H1 (cell line): ENCODE results near the gene PDE8B. TPM values are rescaled to one million over a fixed set of nuclear protein-coding genes. Genes with fewer than 3 reads are reported as not detected.

ENCODE experiments used
- CTCF ChIA-PET: fragments of 300-600 bp; sonication (Branson Sonifier 250); formaldehyde crosslinking; loops from one replicate; lab custom pipeline; 2021; ENCODE audit not compliant: partially characterized antibody; lab: Charles Lee
- POLR2A ChIA-PET: fragments of 300-600 bp; sonication (Branson Sonifier 250); formaldehyde crosslinking; loops from one replicate; lab custom pipeline; 2021; ENCODE audit warnings: inconsistent platforms; ENCODE audit not compliant: partially characterized antibody; lab: Charles Lee
- DNase-seq, 2 experiments: peaks; one replicate each; pipeline versions ENCODE4 v3.0.0 to v3.0.0-alpha.2; 2010 to 2022; ENCODE audit warnings: low spot score in 2 of 2, low read depth in 1 of 2, mixed read lengths in 1 of 2
- FAIRE-seq: peaks from 2 replicates; lab custom pipeline; 2011; peaks lifted over from hg19 to GRCh38; lab: Jason Lieb, UNC
- H2AFZ ChIP-seq: 2 replicates; pipeline ENCODE4 v1.8.1; 2012; ENCODE audit warnings: low read length, inconsistent platforms
- H2AK5ac ChIP-seq: 2 replicates; pipeline ENCODE4 v1.6.1; 2013; ENCODE audit warnings: low read depth, low read length
- H2BK120ac ChIP-seq: replicated peaks from 2 replicates; pipeline ENCODE3; 2013; ENCODE audit warnings: low read depth, low read length, inconsistent platforms
- H2BK12ac ChIP-seq: 2 replicates; pipeline ENCODE4 v1.6.1; 2013; ENCODE audit warnings: low read depth, low read length
- H2BK15ac ChIP-seq: 2 replicates; pipeline ENCODE4 v1.6.1; 2013; ENCODE audit warnings: low read length
- H2BK20ac ChIP-seq: 2 replicates; pipeline ENCODE4 v1.6.1; 2013; ENCODE audit warnings: low read length
- H2BK5ac ChIP-seq: 2 replicates; pipeline ENCODE4 v1.6.1; 2013; ENCODE audit warnings: low read depth, low read length
- H3K14ac ChIP-seq: 2 replicates; pipeline ENCODE4 v1.6.1; 2013; ENCODE audit warnings: inconsistent platforms; ENCODE audit not compliant: insufficient read length
- H3K18ac ChIP-seq: 2 replicates; pipeline ENCODE4 v1.6.1; 2013; ENCODE audit warnings: low read length; ENCODE audit errors: extremely low read depth
- H3K23ac ChIP-seq: 2 replicates; pipeline ENCODE4 v1.6.1; 2013; ENCODE audit warnings: inconsistent platforms; ENCODE audit not compliant: insufficient read length
- H3K23me2 ChIP-seq: 2 replicates; pipeline ENCODE4 v1.6.1; 2013; ENCODE audit warnings: low read depth, low read length
- H3K27ac ChIP-seq: 2 replicates; pipeline ENCODE4 v1.6.1; 2011; ENCODE audit warnings: low read depth, low read length, inconsistent platforms
- H3K27me3 ChIP-seq, 4 experiments: replicated peaks in 1 of 4; 1 replicate in 1 of 4; 2 replicates in 3 of 4; pipeline versions ENCODE4 v1.6.1 to v1.8.1; 2011 to 2013; ENCODE audit warnings: low read length in 3 of 4, mild to moderate bottlenecking in 3 of 4, inconsistent platforms in 2 of 4, mixed read lengths in 2 of 4, moderate library complexity in 1 of 4; ENCODE audit not compliant: control insufficient read depth in 3 of 4, insufficient read depth in 3 of 4; ENCODE audit errors: extremely low read depth in 1 of 4
- H3K36me3 ChIP-seq, 4 experiments: 2 replicates each; pipeline versions ENCODE4 v1.6.1 to v1.8.1; 2011 to 2013; ENCODE audit warnings: mild to moderate bottlenecking in 4 of 4, low read length in 3 of 4, moderate library complexity in 2 of 4, control low read depth in 1 of 4, inconsistent platforms in 1 of 4; ENCODE audit not compliant: insufficient read depth in 4 of 4, control insufficient read depth in 2 of 4
- H3K4ac ChIP-seq: replicated peaks from 2 replicates; pipeline ENCODE3; 2013; ENCODE audit warnings: low read length, low read depth, mixed read lengths, inconsistent platforms; ENCODE audit not compliant: insufficient read length
- H3K4me1 ChIP-seq, 4 experiments: replicated peaks in 1 of 4; 1 replicate in 1 of 4; 2 replicates in 3 of 4; pipeline versions ENCODE4 v1.6.1 to v1.8.1; 2011 to 2013; ENCODE audit warnings: low read length in 3 of 4, inconsistent platforms in 2 of 4, mixed read lengths in 1 of 4; ENCODE audit not compliant: insufficient read depth in 4 of 4, control insufficient read depth in 3 of 4
- H3K4me2 ChIP-seq, 2 experiments: 2 replicates each; pipeline versions ENCODE4 v1.6.1 to v1.8.1; 2011 to 2013; ENCODE audit warnings: low read depth in 2 of 2, low read length in 2 of 2, control low read depth in 1 of 2, inconsistent platforms in 1 of 2, mild to moderate bottlenecking in 1 of 2; ENCODE audit not compliant: insufficient read depth in 1 of 2
- H3K4me3 ChIP-seq, 4 experiments: fragments of 200-600, 300-600 bp in 1 of 4; sonication (generic), shearing (Covaris generic), sonication (Bioruptor Twin) in 1 of 4; 2 replicates each; pipeline versions ENCODE4 v1.5.1 to v1.8.1; 2011 to 2016; ENCODE audit warnings: low read length in 4 of 4, low read depth in 3 of 4, control low read depth in 2 of 4, inconsistent platforms in 2 of 4, mild to moderate bottlenecking in 2 of 4, mixed read lengths in 1 of 4, moderate library complexity in 1 of 4; ENCODE audit not compliant: insufficient read depth in 2 of 4; ENCODE audit errors: extremely low read depth in 1 of 4
- H3K56ac ChIP-seq: replicated peaks from 2 replicates; pipeline ENCODE3; 2013; ENCODE audit warnings: low read depth, mild to moderate bottlenecking, mixed read lengths, low read length, inconsistent platforms; ENCODE audit not compliant: insufficient read length
- H3K79me1 ChIP-seq: 2 replicates; pipeline ENCODE4 v1.6.1; 2013; ENCODE audit warnings: low read depth, low read length, control low read depth
- H3K79me2 ChIP-seq, 2 experiments: 2 replicates each; pipeline versions ENCODE4 v1.6.1 to v1.8.1; 2012 to 2013; ENCODE audit warnings: low read length in 2 of 2, mild to moderate bottlenecking in 2 of 2, inconsistent platforms in 1 of 2; ENCODE audit not compliant: insufficient read depth in 2 of 2, control insufficient read depth in 1 of 2
- H3K9ac ChIP-seq, 4 experiments: replicated peaks in 1 of 4; 1 replicate in 1 of 4; 2 replicates in 3 of 4; pipeline versions ENCODE4 v1.6.1 to v1.8.1; 2011 to 2013; ENCODE audit warnings: low read depth in 3 of 4, low read length in 3 of 4, control low read depth in 2 of 4, mild to moderate bottlenecking in 2 of 4, moderate library complexity in 2 of 4, inconsistent platforms in 1 of 4; ENCODE audit errors: extremely low read depth in 1 of 4
- H3K9me3 ChIP-seq, 2 experiments: 2 replicates each; pipeline versions ENCODE4 v1.6.1 to v1.8.1; 2012 to 2013; ENCODE audit warnings: mild to moderate bottlenecking in 2 of 2, moderate library complexity in 2 of 2, control low read depth in 1 of 2, inconsistent platforms in 1 of 2, low read depth in 1 of 2, low read length in 1 of 2, mixed read lengths in 1 of 2; ENCODE audit not compliant: insufficient read depth in 2 of 2
- H4K20me1 ChIP-seq, 2 experiments: replicated peaks in 1 of 2; 2 replicates each; pipeline versions ENCODE3 to v1.8.1; 2011 to 2013; ENCODE audit warnings: inconsistent platforms in 2 of 2, low read length in 2 of 2, mild to moderate bottlenecking in 1 of 2; ENCODE audit not compliant: insufficient read depth in 2 of 2, control insufficient read depth in 1 of 2
- H4K5ac ChIP-seq: 2 replicates; pipeline ENCODE4 v1.6.1; 2013; ENCODE audit warnings: low read length, low read depth, mixed read lengths, inconsistent platforms; ENCODE audit not compliant: insufficient read length
- H4K8ac ChIP-seq: 2 replicates; pipeline ENCODE4 v1.8.0; 2013; ENCODE audit warnings: mild to moderate bottlenecking, moderate library complexity, low read length, inconsistent platforms; ENCODE audit not compliant: insufficient read depth; ENCODE audit errors: extremely low read depth
- H4K91ac ChIP-seq: replicated peaks from 2 replicates; pipeline ENCODE3; 2013; ENCODE audit warnings: low read length, mixed read lengths, inconsistent platforms; ENCODE audit not compliant: insufficient read length
- BACH1 ChIP-seq: IDR thresholded peaks from 2 replicates; pipeline ENCODE4 v1.6.1; 2012; ENCODE audit warnings: low read length, improper control_type of control experiment
- WGBS, 2 experiments: shearing (Covaris generic) in 1 of 2; methylation state at CpG; one replicate each; pipeline versions ENCODE4 v1.1.6 to v1.1.7; 2013 to 2015; ENCODE audit warnings: low lambda C conversion rate in 2 of 2, mixed read lengths in 2 of 2, inconsistent platforms in 1 of 2, low coverage in 1 of 2, missing lambda C conversion rate in 1 of 2; ENCODE audit not compliant: insufficient replicate concordance in 2 of 2, insufficient coverage in 1 of 2, insufficient read length in 1 of 2; ENCODE audit errors: extremely low coverage in 1 of 2, missing lambda C conversion rate in 1 of 2; 5-methylcytosine and 5-hydroxymethylcytosine counted together
- polyA plus RNA-seq, 7 experiments: library from polyadenylated mRNA; depleted of rRNA in 3 of 7; stranded (reverse) in 5 of 7; unstranded in 2 of 7; fragments of >200 nt in 5 of 7; fragments of 200-250 nt in 2 of 7; gene quantifications; 1 replicate in 5 of 7; 2 replicates in 1 of 7; 4 replicates in 1 of 7; pipeline versions ENCODE4 v1.2.1 to v1.2.3, GENCODE V29; 2011 to 2013; ENCODE audit warnings: missing spikeins in 2 of 7, mixed read lengths in 2 of 7
- total RNA-seq: library from RNA; stranded (reverse); fragmentation: NEBNext Ultra II Directional; extraction: Animal tissue kit (Norgen Biotek cat#: 25700); gene quantifications from 2 replicates; pipeline ENCODE4 v1.2.1, GENCODE V29; 2021

Gene PDE8B
- total and polyA plus RNA-seq, 2 of the 8 experiments (the other 6 are each of a cell fraction or from before 2014, with no cell fraction given), result 0.32 to 1.1 TPM

GRCh38 chr5:77425420-77425819 lies 214.9 kb downstream of the PDE8B start:
- Histone ChIP-seq H3K27ac (no peak overlapping the region), H4K20me1 (no peaks in the 10 kb centered on the region)
- no peak for FAIRE-seq
- no peak for TF ChIP-seq BACH1

More at GRCh38 chr5:77425420-77425819, 214.9 kb downstream of the PDE8B start:
- no peak overlapping the region for H2AK5ac ChIP-seq
- H2BK5ac ChIP-seq, result no peak overlapping the region
- DNase-seq, result no peak
- no peak overlapping the region for H3K4me2 ChIP-seq
- no peak overlapping the region for H4K8ac ChIP-seq
- no peak overlapping the region for H3K18ac ChIP-seq
- no peak overlapping the region for H2BK120ac ChIP-seq
- POLR2A ChIA-PET, result no interaction called here
- no peak overlapping the region for H3K4ac ChIP-seq
- no peak overlapping the region for H2BK20ac ChIP-seq
- H3K27me3 ChIP-seq, result no peaks in the 10 kb centered on the region
- H3K56ac ChIP-seq, result no peak overlapping the region
- H3K14ac ChIP-seq, result no peak overlapping the region
- H3K9me3 ChIP-seq, result no peaks in the 10 kb centered on the region
- no peak overlapping the region for H2BK15ac ChIP-seq
- no peaks in the 10 kb centered on the region for H3K79me1 ChIP-seq
- no peak overlapping the region for H3K9ac ChIP-seq
- no peak overlapping the region for H2BK12ac ChIP-seq
- no peaks in the 10 kb centered on the region for H3K4me1 ChIP-seq
- H4K91ac ChIP-seq, result no peak overlapping the region
- CTCF ChIA-PET, result interaction anchor here (1.2 to 2.8 kb wide), 2 partner anchors 11 to 91 kb away, joined by 3 to 14 read pairs; no protein-coding TSS in a partner anchor
- H3K23ac ChIP-seq, result no peak overlapping the region
- no peak overlapping the region for H4K5ac ChIP-seq
- H2AFZ ChIP-seq, result no peak overlapping the region
- no peaks in the 10 kb centered on the region for H3K23me2 ChIP-seq
- H3K36me3 ChIP-seq, result peaks cover 0 to 4% (median 1%) of the 10 kb centered on the region in 4 experiments; a peak in 1 of 8 replicates
- no peak overlapping the region for H3K4me3 ChIP-seq
- 87% methylated on average over 5 of the region's 5 CpGs; no CpG with 5 or more reads in 1 of the 2 experiments for WGBS, 2 experiments
- no peaks in the 10 kb centered on the region for H3K79me2 ChIP-seq
